NCI-H2107 treated with DMSO at 0.1 percent for 48 hours (cell line): ENCODE measurements around the gene SYMPK.

ENCODE experiments used
- DNase-seq: peaks from one replicate; lab custom pipeline; 2025; ENCODE audit not compliant: unreplicated experiment; lab: John Stamatoyannopoulos, UW

The SYMPK gene

GRCh38 chr19:45768655-45768983, 94.3 kb downstream of the SYMPK start:
- no peak for DNase-seq

GRCh38 chr19:45767881-45768654, 94.9 kb downstream of the SYMPK start:
- no peak for DNase-seq

- peak; percentile 70 for DNase-seq
These were observed 95.5 kb downstream of the SYMPK start for GRCh38 chr19:45767410-45767880.

DNA sequence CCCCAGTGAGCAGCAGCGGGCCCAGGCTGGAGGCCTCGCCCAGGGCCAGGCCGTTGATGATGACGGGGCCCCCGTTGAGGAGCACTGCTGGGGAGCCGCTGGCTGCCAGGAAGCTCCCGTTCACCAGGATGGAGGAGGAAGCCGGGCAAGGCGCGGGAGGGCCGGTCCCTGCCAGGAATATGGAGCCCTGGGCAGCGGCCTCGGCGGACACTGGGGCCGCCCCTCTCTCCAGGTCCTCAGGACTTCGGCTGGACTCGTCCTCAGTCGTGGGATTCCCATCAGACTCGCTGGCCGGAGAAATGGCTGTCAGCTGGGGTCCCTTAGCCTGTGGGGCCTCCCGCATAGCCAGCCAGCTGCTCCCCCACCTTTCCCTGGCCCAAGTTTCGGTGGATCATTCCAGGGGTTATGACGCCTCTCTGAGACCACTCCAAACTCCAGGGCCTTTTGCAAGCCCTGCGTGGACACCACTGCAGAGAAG, 96.0 kb downstream of the SYMPK start:
- no peak for DNase-seq

GRCh38 chr19:45766296-45766868, 96.6 kb downstream of the SYMPK start:
- no peak for DNase-seq

GRCh38 chr19:45765702-45766295, 97.1 kb downstream of the SYMPK start:
- DNase-seq: no peak
